HG03439 (cell line): ENCODE measurements around the gene NBAS.
"Not testable (repeated sequence)": the region's sequence is repeated elsewhere in the genome, so short reads cannot be mapped to it uniquely, and the experiment has no call there.

ENCODE experiments used
- ATAC-seq: cut with Tn5 transposase; IDR thresholded peaks from one replicate; pipeline ENCODE4 v1.9.1; 2021; ENCODE audit warnings: mild to moderate bottlenecking, moderate library complexity; ENCODE audit not compliant: unreplicated experiment

NBAS gene

GRCh38 chr2:15241201-15241600 is 319.9 kb downstream of the NBAS start:
- no peak for ATAC-seq

- ATAC-seq = no peak
Observed at GRCh38 chr2:15238028-15238427, 323.1 kb downstream of the NBAS start.

DNA sequence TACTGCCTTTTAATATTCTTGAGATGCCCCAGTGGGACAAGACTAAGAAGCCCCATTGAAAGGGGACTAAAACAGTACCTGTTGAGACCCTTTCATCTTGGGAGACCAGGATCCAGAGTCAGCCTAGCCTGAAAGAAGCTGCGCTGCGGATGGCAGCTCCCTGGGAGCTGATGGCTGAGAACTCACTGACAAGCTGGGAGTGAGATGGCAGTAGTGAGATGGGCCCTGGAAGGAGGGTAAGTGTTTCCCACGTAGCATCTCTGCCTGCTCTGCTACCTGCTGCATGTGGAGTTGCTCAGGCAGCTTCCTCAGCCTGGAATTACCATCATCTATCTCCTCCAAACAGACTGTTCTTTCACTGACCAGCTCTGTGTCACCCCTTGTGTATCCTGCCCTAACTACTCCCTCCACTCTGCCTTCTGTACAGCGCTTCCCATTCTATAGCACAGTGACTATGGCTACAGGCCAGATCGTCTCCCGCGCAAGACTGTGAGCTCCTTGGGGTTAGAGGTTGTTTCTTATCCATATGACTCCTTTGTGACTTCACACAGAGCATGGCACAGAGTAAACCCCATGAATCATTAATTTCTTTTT is 330.4 kb downstream of the NBAS start:
- no peak for ATAC-seq

GRCh38 chr2:15226661-15227060 is 334.5 kb downstream of the NBAS start:
- no peak for ATAC-seq

GRCh38 chr2:15225131-15225530 is 336.0 kb downstream of the NBAS start:
- no peak for ATAC-seq

DNA sequence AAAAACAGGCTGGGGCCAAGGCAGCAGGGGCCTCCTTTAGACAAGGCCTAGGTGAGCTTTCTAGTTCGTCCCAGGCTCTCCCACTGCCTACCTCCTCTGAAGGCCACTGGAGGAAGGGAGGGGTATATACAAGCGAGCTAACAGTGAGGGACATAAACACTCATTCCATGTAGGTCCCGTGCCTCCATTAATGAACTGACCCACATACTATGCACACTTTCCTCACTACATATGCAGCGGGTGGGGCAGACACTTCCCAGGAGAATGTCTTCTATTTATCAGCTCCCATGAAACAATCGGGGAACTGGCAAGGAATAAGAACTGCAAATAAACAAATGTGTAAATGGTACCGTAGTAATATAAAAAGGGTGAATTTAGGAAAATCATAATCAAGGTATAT is 336.5 kb downstream of the NBAS start:
- ATAC-seq = no peak

GRCh38 chr2:15223887-15224286 is 337.2 kb downstream of the NBAS start:
- ATAC-seq = peak; percentile 63

GRCh38 chr2:15222856-15223255 is 338.3 kb downstream of the NBAS start:
- ATAC-seq = no peak

DNA sequence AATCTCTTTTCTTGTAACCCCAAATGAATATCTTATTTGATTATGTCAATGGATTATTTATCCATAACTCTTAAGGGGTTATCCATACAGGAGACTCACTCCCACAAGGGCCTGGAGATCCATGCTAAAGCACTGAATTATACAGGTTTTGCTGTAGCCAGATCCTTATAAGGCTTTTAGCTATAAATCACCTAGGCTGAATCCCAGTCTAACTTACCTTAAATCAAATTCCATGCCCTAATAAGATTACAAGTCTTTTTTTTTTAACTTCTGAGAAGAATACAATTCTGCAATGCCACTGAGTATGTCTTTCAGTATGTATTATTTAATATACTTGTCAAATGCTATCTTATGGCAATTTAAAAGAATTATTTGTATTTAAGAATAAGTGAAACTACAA is 340.5 kb downstream of the NBAS start:
- no peak for ATAC-seq

DNA sequence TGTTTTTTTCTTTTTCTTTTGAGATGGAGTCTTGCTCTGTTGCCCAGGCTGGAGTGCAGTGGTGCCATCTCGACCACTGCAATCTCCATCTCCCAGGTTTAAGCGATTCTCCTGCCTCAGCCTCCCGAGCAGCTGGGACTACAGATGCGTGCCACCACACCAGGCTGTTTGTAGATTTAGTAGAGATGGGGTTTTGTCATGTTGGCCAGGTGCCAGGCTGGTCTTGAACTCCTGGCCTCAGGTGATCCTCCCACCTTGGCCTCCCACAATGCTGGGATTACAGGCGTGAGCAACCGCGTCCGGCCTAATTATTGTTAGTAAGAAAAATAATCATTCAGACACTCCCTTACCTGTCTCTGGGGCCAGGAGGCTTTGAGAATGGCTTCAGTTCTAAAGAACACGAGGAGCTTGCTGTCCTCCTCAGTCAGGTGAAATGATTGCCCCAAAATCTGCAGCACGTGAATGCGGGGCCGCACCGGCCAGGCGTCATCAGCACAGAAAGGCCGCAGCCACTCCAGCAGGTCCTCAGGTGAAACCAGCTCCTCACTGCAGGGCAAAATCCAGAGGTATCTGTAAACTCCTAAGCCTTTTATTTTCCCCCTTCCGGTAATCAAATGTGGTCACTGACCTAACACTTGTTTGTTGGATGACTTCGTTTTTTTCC is 342.6 kb downstream of the NBAS start:
- ATAC-seq = no peak

DNA sequence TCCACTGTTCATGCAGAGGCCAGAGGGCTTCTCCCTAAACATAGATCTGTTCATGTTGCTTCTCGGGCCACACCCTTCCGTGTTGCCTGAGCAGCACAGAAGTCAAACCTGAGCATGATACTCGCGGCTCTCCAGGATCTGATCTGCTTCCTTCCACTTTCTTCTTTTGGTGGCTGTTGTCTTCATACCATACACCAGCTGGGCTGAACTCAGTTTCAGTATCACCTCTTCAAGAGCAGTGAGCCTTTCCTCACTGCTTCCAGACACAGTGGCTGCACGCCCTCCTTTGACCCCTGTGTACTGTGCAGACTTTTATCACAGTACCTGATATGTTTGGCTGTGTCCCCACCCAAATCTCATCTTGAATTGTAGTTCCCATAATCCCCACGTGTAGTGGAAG is 348.9 kb downstream of the NBAS start:
- ATAC-seq = no peak

DNA sequence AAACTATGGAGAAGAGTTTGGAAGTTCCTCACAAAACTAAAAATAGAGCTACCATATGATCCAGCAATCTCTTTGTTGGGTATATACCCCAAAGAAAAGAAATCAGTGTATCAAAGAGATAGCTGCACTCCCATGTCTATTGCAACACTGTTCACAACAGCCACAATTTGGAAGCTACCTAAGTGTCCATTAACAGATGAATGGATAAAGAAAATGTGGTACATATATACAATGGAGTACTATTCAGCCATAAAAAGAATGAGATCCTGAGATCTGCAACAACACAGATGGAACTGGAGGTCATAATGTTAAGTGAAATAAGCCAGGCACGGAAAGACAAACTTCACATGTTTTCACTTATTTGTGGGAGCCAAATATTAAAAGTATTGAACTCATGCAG is 350.6 kb downstream of the NBAS start:
- ATAC-seq = not testable (repeated sequence)

DNA sequence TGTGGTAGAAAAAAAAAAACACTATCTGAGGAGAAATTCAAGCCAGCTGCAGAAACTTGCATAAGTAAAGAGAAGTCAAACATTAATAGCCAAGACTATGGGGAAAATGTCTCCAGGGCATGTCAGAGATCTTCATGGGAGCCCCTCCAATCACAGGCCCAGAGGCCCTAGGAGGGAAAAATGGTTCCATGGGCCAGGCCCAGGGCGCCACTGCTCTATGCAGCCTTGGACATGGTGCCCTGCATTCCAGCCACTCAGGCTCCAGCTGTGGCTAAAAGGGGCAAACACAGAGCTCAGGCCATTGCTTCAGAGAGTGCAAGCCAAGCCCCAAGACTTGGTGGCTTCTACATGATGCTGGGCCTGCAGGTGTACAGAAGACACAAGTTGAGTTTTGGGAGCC is 354.7 kb downstream of the NBAS start:
- ATAC-seq = no peak

DNA sequence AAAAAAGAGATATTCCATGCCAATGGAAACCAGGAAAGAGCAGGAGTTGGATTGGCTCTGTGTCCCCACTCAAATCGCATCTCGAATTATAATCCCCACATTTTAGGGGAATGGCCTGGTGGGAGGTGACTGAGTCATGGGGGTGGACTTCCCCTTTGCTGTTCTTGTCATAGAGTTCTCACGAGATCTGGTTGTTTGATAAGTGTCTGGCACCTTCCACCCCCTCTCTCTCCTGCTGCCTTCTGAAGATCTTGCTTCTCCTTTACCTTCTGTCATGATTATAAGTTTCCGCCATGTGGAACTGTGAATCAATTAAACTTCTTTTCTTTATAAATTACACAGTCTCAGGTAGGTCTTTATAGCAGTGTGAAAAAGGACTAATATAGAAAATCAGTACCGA is 355.6 kb downstream of the NBAS start:
- ATAC-seq = no peak

GRCh38 chr2:15201009-15201408 is 360.1 kb downstream of the NBAS start:
- ATAC-seq = no peak

DNA sequence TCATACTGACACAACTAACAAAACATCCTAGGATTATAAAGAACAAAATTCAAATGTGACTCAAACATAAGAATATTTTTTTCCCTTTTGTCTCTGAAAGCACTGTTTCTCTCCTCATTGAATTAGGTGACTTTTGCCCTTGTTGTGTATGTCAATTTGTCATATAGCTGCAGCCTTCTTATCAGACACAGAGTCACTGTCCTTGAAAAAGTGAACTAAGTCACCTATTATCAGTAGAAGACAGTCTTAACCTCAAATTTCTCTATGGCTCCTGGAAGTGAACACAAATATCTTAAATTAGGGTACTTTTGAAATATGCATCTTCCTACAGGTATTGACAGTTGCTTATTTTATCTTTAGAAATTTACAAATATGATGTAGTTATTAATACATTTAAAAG is 360.6 kb downstream of the NBAS start:
- no peak for ATAC-seq

GRCh38 chr2:15198051-15198450 is 363.1 kb downstream of the NBAS start:
- no peak for ATAC-seq

GRCh38 chr2:15195813-15196212 is 365.3 kb downstream of the NBAS start:
- ATAC-seq = no peak

- no peak for ATAC-seq
Observed at GRCh38 chr2:15191789-15192188, 369.3 kb downstream of the NBAS start.

GRCh38 chr2:15189216-15189615 is 371.9 kb downstream of the NBAS start:
- ATAC-seq = no peak

- ATAC-seq = no peak
Observed at GRCh38 chr2:15187702-15188101, 373.4 kb downstream of the NBAS start.

DNA sequence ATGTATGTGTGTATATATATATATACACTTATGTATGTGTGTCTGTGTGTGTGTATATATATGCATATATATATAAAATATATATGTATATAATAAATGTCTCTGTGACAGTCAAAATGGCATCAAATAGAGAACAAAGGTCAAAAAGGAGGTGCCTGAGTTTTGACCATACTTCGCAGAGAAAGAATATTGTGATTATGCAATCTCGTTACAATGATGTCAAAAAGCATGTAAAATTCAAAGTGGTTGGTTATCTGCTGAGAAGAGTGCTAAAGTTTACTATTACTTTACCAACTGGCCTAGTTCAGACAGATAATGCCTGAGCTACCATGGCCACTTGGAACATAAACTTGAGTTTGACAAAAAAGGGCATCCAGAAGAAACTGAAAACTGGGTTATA is 375.0 kb downstream of the NBAS start:
- ATAC-seq = no peak

DNA sequence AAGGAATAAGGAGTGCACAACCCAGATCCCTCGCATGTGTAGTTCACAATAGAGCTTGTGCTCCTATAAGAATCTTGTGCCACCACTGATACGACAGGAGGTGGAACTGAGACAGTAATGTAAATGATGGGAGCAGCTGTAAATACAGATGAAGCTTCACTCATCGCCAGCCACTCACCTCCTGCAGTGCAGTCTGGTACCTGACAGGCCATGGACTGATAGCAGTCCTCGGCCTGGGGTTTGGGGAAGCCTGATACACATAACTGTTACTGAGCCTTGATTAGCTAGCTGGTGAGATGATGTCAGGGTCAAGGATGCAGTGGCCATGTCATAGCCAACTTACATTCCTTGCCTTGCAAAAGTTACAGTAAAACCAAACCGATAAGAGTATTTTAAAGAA is 376.6 kb downstream of the NBAS start:
- no peak for ATAC-seq
